GM19351 (cell line): ENCODE measurements around the gene CAMK4.

Experiments
- ATAC-seq: cut with Tn5 transposase; IDR thresholded peaks from one replicate; pipeline ENCODE4 v1.9.1; 2021; ENCODE audit warnings: mild to moderate bottlenecking, moderate library complexity; ENCODE audit not compliant: unreplicated experiment

The CAMK4 gene

GRCh38 chr5:111422245-111422644, 198.1 kb downstream of the CAMK4 start:
- peak; percentile 93 for ATAC-seq

GRCh38 chr5:111422747-111423720, 198.8 kb downstream of the CAMK4 start:
- no peak for ATAC-seq

GRCh38 chr5:111425205-111425604, 201.0 kb downstream of the CAMK4 start:
- ATAC-seq: no peak

GRCh38 chr5:111427762-111428161, 203.6 kb downstream of the CAMK4 start:
- ATAC-seq: no peak

GRCh38 chr5:111432883-111433536, 208.8 kb downstream of the CAMK4 start:
- no peak for ATAC-seq

- no peak for ATAC-seq
These were observed 210.6 kb downstream of the CAMK4 start for GRCh38 chr5:111434800-111435199.

GRCh38 chr5:111439473-111440075, 215.4 kb downstream of the CAMK4 start:
- no peak for ATAC-seq

- no peak for ATAC-seq
These were observed 222.9 kb downstream of the CAMK4 start for GRCh38 chr5:111447099-111447498.

- ATAC-seq: no peak
These were observed 223.6 kb downstream of the CAMK4 start for GRCh38 chr5:111447822-111448221.

GRCh38 chr5:111453295-111453694, 229.1 kb downstream of the CAMK4 start:
- no peak for ATAC-seq

GRCh38 chr5:111453747-111454146, 229.6 kb downstream of the CAMK4 start:
- ATAC-seq: no peak

- no peak for ATAC-seq
These were observed 230.0 kb downstream of the CAMK4 start for GRCh38 chr5:111454198-111454622.

- no peak for ATAC-seq
These were observed 230.6 kb downstream of the CAMK4 start for GRCh38 chr5:111454776-111455175.

GRCh38 chr5:111461255-111461671, 237.1 kb downstream of the CAMK4 start:
- no peak for ATAC-seq

GRCh38 chr5:111461934-111462333, 237.8 kb downstream of the CAMK4 start:
- ATAC-seq: no peak

GRCh38 chr5:111463311-111463710, 239.1 kb downstream of the CAMK4 start:
- no peak for ATAC-seq

- no peak for ATAC-seq
These were observed 245.2 kb downstream of the CAMK4 start for GRCh38 chr5:111469293-111469896.

- no peak for ATAC-seq
These were observed 245.7 kb downstream of the CAMK4 start for GRCh38 chr5:111469903-111470302.

- no peak for ATAC-seq
These were observed 247.9 kb downstream of the CAMK4 start for GRCh38 chr5:111472096-111472495.

- peak; percentile 52 for ATAC-seq
These were observed 248.4 kb downstream of the CAMK4 start for GRCh38 chr5:111472579-111472978.

GRCh38 chr5:111478266-111478665, 254.1 kb downstream of the CAMK4 start:
- no peak for ATAC-seq
